ENCODE results near the gene CELF2.

CELF2 gene

DNA sequence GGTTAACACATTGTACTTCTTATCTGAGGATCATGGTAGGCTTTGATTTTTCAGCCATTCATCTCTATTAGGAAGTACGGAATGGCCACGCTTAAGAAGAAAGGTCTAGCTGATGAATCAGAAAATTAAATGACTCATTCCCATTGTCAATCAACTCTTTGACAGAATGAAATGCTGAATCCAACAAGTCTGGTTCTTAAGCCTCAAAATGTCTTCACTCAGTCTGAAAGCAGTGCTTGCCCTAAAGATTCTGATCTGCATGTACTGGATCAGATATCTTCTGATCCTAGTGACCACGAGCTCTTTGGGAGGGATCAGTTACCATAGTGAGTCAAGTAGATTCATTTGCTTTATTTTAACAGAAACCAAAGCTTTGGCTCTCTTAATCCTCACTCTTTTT, 5.7 kb upstream of the CELF2 start:
- no peak for ATAC-seq
- TF ChIP-seq ZFP3 (CRISPR knock-in tag; IDR thresholded peaks at IDR 0.05) (no peak), ISL1 (CRISPR knock-in tag; IDR thresholded peaks at IDR 0.05) (no peak), ARNTL (CRISPR knock-in tag; IDR thresholded peaks at IDR 0.05; ENCODE audit: borderline replicate concordance, low read depth) (no peak), RARB (CRISPR knock-in tag; IDR thresholded peaks at IDR 0.05) (no peak), ZNF70 (CRISPR knock-in tag; IDR thresholded peaks at IDR 0.05) (no peak), ESRRG (CRISPR knock-in tag; IDR thresholded peaks at IDR 0.05) (no peak), PPARA (CRISPR knock-in tag; IDR thresholded peaks at IDR 0.05; ENCODE audit: borderline replicate concordance) (no peak), ZC3H10 (CRISPR knock-in tag; IDR thresholded peaks at IDR 0.05) (no peak), ZNF565 (CRISPR knock-in tag; conservative IDR thresholded peaks at IDR 0.05; ENCODE audit: low read depth) (no peak), CSDC2 (CRISPR knock-in tag; IDR thresholded peaks at IDR 0.05) (no peak), ZFP30 (CRISPR knock-in tag; IDR thresholded peaks at IDR 0.05) (no peak), GLIS3 (CRISPR knock-in tag; IDR thresholded peaks at IDR 0.05) (no peak)
- TF ChIP-seq, protein P1, sequence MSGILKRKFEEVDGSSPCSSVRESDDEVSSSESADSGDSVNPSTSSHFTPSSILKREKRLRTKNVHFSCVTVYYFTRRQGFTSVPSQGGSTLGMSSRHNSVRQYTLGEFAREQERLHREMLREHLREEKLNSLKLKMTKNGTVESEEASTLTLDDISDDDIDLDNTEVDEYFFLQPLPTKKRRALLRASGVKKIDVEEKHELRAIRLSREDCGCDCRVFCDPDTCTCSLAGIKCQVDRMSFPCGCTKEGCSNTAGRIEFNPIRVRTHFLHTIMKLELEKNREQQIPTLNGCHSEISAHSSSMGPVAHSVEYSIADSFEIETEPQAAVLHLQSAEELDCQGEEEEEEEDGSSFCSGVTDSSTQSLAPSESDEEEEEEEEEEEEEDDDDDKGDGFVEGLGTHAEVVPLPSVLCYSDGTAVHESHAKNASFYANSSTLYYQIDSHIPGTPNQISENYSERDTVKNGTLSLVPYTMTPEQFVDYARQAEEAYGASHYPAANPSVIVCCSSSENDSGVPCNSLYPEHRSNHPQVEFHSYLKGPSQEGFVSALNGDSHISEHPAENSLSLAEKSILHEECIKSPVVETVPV (CRISPR knock-in tag; IDR thresholded peaks at IDR 0.05): no peak
- TF ChIP-seq, protein P2, sequence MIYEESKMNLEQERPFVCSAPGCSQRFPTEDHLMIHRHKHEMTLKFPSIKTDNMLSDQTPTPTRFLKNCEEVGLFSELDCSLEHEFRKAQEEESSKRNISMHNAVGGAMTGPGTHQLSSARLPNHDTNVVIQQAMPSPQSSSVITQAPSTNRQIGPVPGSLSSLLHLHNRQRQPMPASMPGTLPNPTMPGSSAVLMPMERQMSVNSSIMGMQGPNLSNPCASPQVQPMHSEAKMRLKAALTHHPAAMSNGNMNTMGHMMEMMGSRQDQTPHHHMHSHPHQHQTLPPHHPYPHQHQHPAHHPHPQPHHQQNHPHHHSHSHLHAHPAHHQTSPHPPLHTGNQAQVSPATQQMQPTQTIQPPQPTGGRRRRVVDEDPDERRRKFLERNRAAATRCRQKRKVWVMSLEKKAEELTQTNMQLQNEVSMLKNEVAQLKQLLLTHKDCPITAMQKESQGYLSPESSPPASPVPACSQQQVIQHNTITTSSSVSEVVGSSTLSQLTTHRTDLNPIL (CRISPR knock-in tag; IDR thresholded peaks at IDR 0.05; ENCODE audit: low read depth): no peak
- TF ChIP-seq, protein P3, sequence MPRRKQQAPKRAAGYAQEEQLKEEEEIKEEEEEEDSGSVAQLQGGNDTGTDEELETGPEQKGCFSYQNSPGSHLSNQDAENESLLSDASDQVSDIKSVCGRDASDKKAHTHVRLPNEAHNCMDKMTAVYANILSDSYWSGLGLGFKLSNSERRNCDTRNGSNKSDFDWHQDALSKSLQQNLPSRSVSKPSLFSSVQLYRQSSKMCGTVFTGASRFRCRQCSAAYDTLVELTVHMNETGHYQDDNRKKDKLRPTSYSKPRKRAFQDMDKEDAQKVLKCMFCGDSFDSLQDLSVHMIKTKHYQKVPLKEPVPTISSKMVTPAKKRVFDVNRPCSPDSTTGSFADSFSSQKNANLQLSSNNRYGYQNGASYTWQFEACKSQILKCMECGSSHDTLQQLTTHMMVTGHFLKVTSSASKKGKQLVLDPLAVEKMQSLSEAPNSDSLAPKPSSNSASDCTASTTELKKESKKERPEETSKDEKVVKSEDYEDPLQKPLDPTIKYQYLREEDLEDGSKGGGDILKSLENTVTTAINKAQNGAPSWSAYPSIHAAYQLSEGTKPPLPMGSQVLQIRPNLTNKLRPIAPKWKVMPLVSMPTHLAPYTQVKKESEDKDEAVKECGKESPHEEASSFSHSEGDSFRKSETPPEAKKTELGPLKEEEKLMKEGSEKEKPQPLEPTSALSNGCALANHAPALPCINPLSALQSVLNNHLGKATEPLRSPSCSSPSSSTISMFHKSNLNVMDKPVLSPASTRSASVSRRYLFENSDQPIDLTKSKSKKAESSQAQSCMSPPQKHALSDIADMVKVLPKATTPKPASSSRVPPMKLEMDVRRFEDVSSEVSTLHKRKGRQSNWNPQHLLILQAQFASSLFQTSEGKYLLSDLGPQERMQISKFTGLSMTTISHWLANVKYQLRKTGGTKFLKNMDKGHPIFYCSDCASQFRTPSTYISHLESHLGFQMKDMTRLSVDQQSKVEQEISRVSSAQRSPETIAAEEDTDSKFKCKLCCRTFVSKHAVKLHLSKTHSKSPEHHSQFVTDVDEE (CRISPR knock-in tag; IDR thresholded peaks at IDR 0.05): no peak
- TF ChIP-seq, protein P4, sequence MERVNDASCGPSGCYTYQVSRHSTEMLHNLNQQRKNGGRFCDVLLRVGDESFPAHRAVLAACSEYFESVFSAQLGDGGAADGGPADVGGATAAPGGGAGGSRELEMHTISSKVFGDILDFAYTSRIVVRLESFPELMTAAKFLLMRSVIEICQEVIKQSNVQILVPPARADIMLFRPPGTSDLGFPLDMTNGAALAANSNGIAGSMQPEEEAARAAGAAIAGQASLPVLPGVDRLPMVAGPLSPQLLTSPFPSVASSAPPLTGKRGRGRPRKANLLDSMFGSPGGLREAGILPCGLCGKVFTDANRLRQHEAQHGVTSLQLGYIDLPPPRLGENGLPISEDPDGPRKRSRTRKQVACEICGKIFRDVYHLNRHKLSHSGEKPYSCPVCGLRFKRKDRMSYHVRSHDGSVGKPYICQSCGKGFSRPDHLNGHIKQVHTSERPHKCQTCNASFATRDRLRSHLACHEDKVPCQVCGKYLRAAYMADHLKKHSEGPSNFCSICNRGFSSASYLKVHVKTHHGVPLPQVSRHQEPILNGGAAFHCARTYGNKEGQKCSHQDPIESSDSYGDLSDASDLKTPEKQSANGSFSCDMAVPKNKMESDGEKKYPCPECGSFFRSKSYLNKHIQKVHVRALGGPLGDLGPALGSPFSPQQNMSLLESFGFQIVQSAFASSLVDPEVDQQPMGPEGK (CRISPR knock-in tag; IDR thresholded peaks at IDR 0.05; ENCODE audit: borderline replicate concordance): no peak

DNA sequence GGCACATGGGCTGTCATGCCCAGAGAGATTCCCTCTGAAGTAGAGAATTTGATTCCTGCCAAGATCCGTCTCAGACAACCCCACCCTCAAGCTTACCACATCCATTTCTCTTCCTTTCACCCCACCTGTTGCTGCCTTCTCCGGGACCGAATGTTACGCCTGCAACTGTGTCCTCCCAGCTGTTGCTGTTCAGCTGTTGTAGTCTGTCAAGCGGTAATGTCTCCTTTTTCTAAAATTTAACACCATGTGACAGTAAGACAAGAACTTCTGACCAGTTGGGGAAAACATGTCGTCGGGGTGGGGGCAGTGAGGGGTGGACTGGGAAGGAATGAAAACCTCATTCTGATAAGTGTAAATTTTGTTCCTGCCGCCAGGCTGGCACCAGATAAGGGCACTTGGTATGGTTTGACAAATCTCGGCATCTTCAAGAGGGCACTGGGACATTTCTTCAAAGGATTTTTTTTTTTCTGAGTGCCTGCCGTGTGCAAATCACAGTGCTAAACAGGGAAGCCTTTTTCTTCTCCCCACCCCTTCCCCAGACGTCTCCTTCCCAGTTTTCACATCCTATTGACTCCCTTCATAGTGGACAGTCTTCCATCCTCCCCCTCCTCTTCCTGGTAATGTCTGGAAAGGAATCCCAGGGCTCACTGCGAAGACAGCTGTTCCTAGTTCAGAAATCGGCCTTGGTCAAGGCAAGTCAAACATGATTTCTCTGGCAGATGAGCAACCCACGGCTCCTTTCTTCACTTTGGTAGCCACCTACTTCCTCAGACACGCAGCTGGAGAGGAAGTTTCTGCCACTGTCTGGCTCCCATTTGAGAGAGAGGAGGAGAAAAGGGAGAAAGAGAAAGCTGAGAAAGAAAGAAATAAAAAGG, 5.0 kb upstream of the CELF2 start:
- TF ChIP-seq GLIS3 (CRISPR knock-in tag; IDR thresholded peaks at IDR 0.05) (no peak), ARNTL (CRISPR knock-in tag; IDR thresholded peaks at IDR 0.05; ENCODE audit: borderline replicate concordance, low read depth) (no peak), ZNF70 (CRISPR knock-in tag; IDR thresholded peaks at IDR 0.05) (no peak), ZNF565 (CRISPR knock-in tag; conservative IDR thresholded peaks at IDR 0.05; ENCODE audit: low read depth) (no peak), ZFP3 (CRISPR knock-in tag; IDR thresholded peaks at IDR 0.05) (no peak), ISL1 (CRISPR knock-in tag; IDR thresholded peaks at IDR 0.05) (no peak), SNAI2 (CRISPR knock-in tag; IDR thresholded peaks at IDR 0.05) (no peak), ZFP30 (CRISPR knock-in tag; IDR thresholded peaks at IDR 0.05) (no peak), CSDC2 (CRISPR knock-in tag; IDR thresholded peaks at IDR 0.05) (no peak)
- TF ChIP-seq, protein P5, sequence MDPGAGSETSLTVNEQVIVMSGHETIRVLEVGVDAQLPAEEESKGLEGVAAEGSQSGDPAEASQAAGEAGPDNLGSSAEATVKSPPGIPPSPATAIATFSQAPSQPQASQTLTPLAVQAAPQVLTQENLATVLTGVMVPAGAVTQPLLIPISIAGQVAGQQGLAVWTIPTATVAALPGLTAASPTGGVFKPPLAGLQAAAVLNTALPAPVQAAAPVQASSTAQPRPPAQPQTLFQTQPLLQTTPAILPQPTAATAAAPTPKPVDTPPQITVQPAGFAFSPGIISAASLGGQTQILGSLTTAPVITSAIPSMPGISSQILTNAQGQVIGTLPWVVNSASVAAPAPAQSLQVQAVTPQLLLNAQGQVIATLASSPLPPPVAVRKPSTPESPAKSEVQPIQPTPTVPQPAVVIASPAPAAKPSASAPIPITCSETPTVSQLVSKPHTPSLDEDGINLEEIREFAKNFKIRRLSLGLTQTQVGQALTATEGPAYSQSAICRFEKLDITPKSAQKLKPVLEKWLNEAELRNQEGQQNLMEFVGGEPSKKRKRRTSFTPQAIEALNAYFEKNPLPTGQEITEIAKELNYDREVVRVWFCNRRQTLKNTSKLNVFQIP (CRISPR knock-in tag; IDR thresholded peaks at IDR 0.05; ENCODE audit: borderline replicate concordance, low read depth): no peak
- ATAC-seq: no peak

DNA sequence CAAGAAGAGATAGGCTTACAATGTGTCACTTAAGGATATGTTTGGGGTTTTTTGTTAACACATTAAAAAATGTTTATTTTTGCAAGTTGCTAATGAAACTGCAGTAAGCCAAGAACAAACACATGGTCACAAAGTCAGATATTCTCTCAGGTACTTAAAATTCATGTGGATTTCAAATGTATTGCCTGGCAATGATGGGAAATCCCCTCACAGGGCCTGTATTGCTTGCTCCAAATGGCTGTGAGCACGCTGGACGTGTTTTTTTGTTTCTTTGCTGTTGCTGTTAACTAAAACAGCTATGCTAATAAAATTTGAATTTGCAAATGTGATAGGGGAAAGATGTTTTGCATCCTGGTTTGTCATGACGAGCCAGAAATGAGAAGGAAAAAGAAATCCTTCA, 3.8 kb upstream of the CELF2 start:
- ATAC-seq: no peak
- TF ChIP-seq SNAI2 (CRISPR knock-in tag; IDR thresholded peaks at IDR 0.05) (no peak), ARNTL (CRISPR knock-in tag; IDR thresholded peaks at IDR 0.05; ENCODE audit: borderline replicate concordance, low read depth) (no peak), OSR1 (CRISPR knock-in tag; IDR thresholded peaks at IDR 0.05) (no peak), BACH2 (CRISPR knock-in tag; IDR thresholded peaks at IDR 0.05; ENCODE audit: borderline replicate concordance) (no peak), ISL1 (CRISPR knock-in tag; IDR thresholded peaks at IDR 0.05) (no peak), GLIS3 (CRISPR knock-in tag; IDR thresholded peaks at IDR 0.05) (no peak)
- TF ChIP-seq, protein P2 (CRISPR knock-in tag; IDR thresholded peaks at IDR 0.05; ENCODE audit: low read depth): no peak
- TF ChIP-seq, protein P5 (CRISPR knock-in tag; IDR thresholded peaks at IDR 0.05; ENCODE audit: borderline replicate concordance, low read depth): no peak
- TF ChIP-seq, protein P3 (CRISPR knock-in tag; IDR thresholded peaks at IDR 0.05): no peak

Data from SK-N-SH treated with all-trans-retinoic acid at 6 μM for 48 hours (cell line).